NCI-H2171 (cell line): ENCODE results near the gene FGD3.
"Not testable (repeated sequence)": the region's sequence is repeated elsewhere in the genome, so short reads cannot be mapped to it uniquely, and the experiment has no call there.

Experiments used
- DNase-seq: peaks from one replicate; lab custom pipeline; 2025; lab: John Stamatoyannopoulos, UW

The FGD3 gene

GRCh38 chr9:92978345-92978875 lies 31.1 kb downstream of the FGD3 start:
- no peak for DNase-seq

- DNase-seq, result no peak
These were observed 32.1 kb downstream of the FGD3 start for GRCh38 chr9:92979283-92980056.

GRCh38 chr9:92980085-92980745 lies 32.9 kb downstream of the FGD3 start:
- DNase-seq, result no peak

- no peak for DNase-seq
These were observed 34.8 kb downstream of the FGD3 start for GRCh38 chr9:92982130-92982529.

GRCh38 chr9:92983984-92984589 lies 36.8 kb downstream of the FGD3 start:
- DNase-seq, result no peak

GRCh38 chr9:92984976-92985375 lies 37.7 kb downstream of the FGD3 start:
- DNase-seq, result no peak

- no peak for DNase-seq
These were observed 39.1 kb downstream of the FGD3 start for GRCh38 chr9:92986176-92987119.

- DNase-seq, result peak; percentile 42
These were observed 41.0 kb downstream of the FGD3 start for GRCh38 chr9:92988215-92988768.

GRCh38 chr9:92989561-92989960 lies 42.2 kb downstream of the FGD3 start:
- no peak for DNase-seq

- no peak for DNase-seq
These were observed 43.1 kb downstream of the FGD3 start for GRCh38 chr9:92990461-92990860.

GRCh38 chr9:92992549-92992948 lies 45.2 kb downstream of the FGD3 start:
- DNase-seq, result no peak

GRCh38 chr9:92998871-92999270 lies 51.5 kb downstream of the FGD3 start:
- not testable (repeated sequence) for DNase-seq

GRCh38 chr9:93001031-93001430 lies 53.7 kb downstream of the FGD3 start:
- no peak for DNase-seq

- DNase-seq, result no peak
These were observed 55.4 kb downstream of the FGD3 start for GRCh38 chr9:93002700-93003099.

- DNase-seq, result peak; percentile 72
These were observed 56.5 kb downstream of the FGD3 start for GRCh38 chr9:93003552-93004407.

- no peak for DNase-seq
These were observed 57.2 kb downstream of the FGD3 start for GRCh38 chr9:93004561-93004960.

- DNase-seq, result no peak
These were observed 58.6 kb downstream of the FGD3 start for GRCh38 chr9:93005876-93006275.

GRCh38 chr9:93007529-93008058 lies 60.3 kb downstream of the FGD3 start:
- DNase-seq, result no peak

- no peak for DNase-seq
These were observed 61.1 kb downstream of the FGD3 start for GRCh38 chr9:93008457-93008856.

- no peak for DNase-seq
These were observed 62.2 kb downstream of the FGD3 start for GRCh38 chr9:93009337-93010015.
